OCI-LY7 (cell line): ENCODE results near the gene TBR1. TPM values are rescaled to one million over a fixed set of nuclear protein-coding genes. Genes with fewer than 3 reads are reported as not detected.

Experiments
- BruUV-seq: library from RNA; stranded (reverse); fragments of 400-500 nt; replicated peaks from 2 replicates; lab custom pipeline; 2021; lab: Mats Ljungman, UMichigan
- CTCF ChIA-PET: fragments of 300-600 bp; sonication (Branson Sonifier 250); formaldehyde crosslinking; loops from one replicate; lab custom pipeline; 2022; ENCODE audit warnings: antibody characterized with exemption; ENCODE audit not compliant: unreplicated experiment; lab: Charles Lee
- POLR2A ChIA-PET: fragments of 300-600 bp; sonication (Branson Sonifier 250); formaldehyde crosslinking; loops from one replicate; lab custom pipeline; 2022; ENCODE audit warnings: antibody characterized with exemption; lab: Charles Lee
- DNase-seq: peaks from one replicate; pipeline ENCODE4 v3.0.0-alpha.2; 2015; ENCODE audit warnings: low spot score
- H2AFZ ChIP-seq: fragments of 200-600 bp; sonication (generic), shearing (Covaris generic); 2 replicates; pipeline ENCODE4 v1.6.1; 2014; ENCODE audit warnings: mild to moderate bottlenecking, antibody characterized with exemption, low read length, moderate library complexity
- H3K27ac ChIP-seq: fragments of 200-600 bp; sonication (generic); 2 replicates; pipeline ENCODE4 v1.5.1; 2014; ENCODE audit warnings: mixed run types, low read depth, mild to moderate bottlenecking, moderate library complexity, low read length, inconsistent platforms; ENCODE audit not compliant: poor library complexity, severe bottlenecking
- H3K36me3 ChIP-seq: fragments of 200-600 bp; sonication (generic); 2 replicates; pipeline ENCODE4 v1.6.1; 2014; ENCODE audit warnings: mild to moderate bottlenecking, antibody characterized with exemption, low read length, moderate library complexity, mixed read lengths; ENCODE audit not compliant: insufficient read depth
- H3K4me1 ChIP-seq: fragments of 200-600 bp; sonication (generic); 2 replicates; pipeline ENCODE4 v1.5.1; 2014; ENCODE audit warnings: mild to moderate bottlenecking, low read length; ENCODE audit not compliant: insufficient read depth, poor library complexity, severe bottlenecking
- H3K4me2 ChIP-seq: fragments of 200-600 bp; sonication (generic); 2 replicates; pipeline ENCODE4 v1.6.1; 2014; ENCODE audit warnings: mild to moderate bottlenecking, low read length
- H3K4me3 ChIP-seq: fragments of 200-600 bp; sonication (generic); 2 replicates; pipeline ENCODE4 v1.5.1; 2014; ENCODE audit warnings: mild to moderate bottlenecking, low read depth, low read length; ENCODE audit not compliant: poor library complexity, severe bottlenecking
- H3K79me2 ChIP-seq: fragments of 200-600 bp; sonication (generic); 2 replicates; pipeline ENCODE4 v1.6.1; 2016; ENCODE audit warnings: low read depth, mild to moderate bottlenecking, low read length, moderate library complexity, mixed read lengths; ENCODE audit not compliant: insufficient read depth
- H3K9me2 ChIP-seq: fragments of 200-600 bp; sonication (generic); 2 replicates; pipeline ENCODE4 v1.6.1; 2016; ENCODE audit warnings: mild to moderate bottlenecking, low read length, mixed read lengths; ENCODE audit not compliant: insufficient read depth
- H3K9me3 ChIP-seq: fragments of 200-600 bp; sonication (generic); 2 replicates; pipeline ENCODE4 v1.6.1; 2014; ENCODE audit warnings: mild to moderate bottlenecking, mixed run types, low read length, mixed read lengths
- H4K20me1 ChIP-seq: fragments of 200-600 bp; sonication (generic); 2 replicates; pipeline ENCODE4 v1.6.1; 2014; ENCODE audit warnings: mild to moderate bottlenecking, antibody characterized with exemption, low read length, moderate library complexity, mixed read lengths; ENCODE audit not compliant: insufficient read depth
- EZH2phosphoT487 ChIP-seq: fragments of 200-600 bp; sonication (generic); IDR thresholded peaks from 2 replicates; pipeline ENCODE4 v1.6.1; 2018; ENCODE audit warnings: low read depth, borderline replicate concordance, mild to moderate bottlenecking, mixed run types, antibody characterized with exemption, low read length, moderate library complexity, mixed read lengths
- intact Hi-C: fragments of 100-400 bp; cut with micrococcal nuclease; formaldehyde crosslinking; loops from one replicate; pipeline ENCODE4 v1.10.0; 2022; ENCODE audit not compliant: unreplicated experiment
- total RNA-seq, 2 experiments: library from RNA; depleted of rRNA in 1 of 2; stranded (reverse); fragments of >200 nt in 1 of 2; shearing (Covaris generic) in 1 of 2; gene quantifications; 2 replicates each; pipeline ENCODE4 v1.2.3, GENCODE V29; 2014 to 2022
- TF ChIP-seq, protein P1 (sequence below): fragments of 200-600 bp; sonication (generic); conservative IDR thresholded peaks from 2 replicates; pipeline ENCODE4 v1.5.1; 2014; ENCODE audit warnings: mild to moderate bottlenecking, antibody characterized with exemption, low read length, moderate library complexity, mixed read lengths

TBR1 gene
- total RNA-seq, 2 experiments from 2014 or later, result 0.03 TPM; not detected in 1

DNA sequence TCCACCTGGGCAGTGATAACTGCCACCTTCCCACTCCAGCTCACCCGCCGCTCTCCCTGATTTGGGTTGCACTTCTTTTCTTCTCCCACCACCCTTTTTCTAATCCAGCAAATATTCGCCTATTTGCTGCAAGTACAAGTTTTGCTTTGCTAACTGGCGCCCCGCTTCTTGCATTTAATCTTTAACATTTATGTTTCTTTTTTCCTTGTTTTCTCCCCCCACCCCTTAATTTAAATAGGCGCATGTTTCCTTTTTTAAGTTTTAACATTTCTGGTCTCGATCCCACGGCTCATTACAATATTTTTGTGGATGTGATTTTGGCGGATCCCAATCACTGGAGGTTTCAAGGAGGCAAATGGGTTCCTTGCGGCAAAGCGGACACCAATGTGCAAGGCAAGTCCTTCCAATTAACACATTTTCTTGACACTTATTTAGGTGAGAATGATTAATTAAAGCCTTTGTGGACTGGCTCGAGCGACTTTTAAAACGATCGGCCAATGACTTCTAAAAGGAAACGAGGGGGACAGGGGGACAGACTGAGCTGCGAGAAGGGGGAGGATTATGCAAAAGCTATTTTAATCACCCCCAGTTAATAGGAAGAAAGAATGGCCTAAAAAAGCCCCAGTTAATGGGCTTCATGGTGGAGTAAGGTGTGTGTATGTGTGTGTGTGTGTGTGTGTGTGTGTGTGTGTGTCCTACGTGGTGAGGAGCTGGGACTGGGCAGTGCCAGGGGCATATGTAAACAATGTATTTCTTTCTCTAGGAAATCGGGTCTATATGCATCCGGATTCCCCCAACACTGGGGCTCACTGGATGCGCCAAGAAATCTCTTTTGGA is 1.6 kb downstream of the TBR1 start:
- H3K4me1 ChIP-seq, result no peaks in the 10 kb centered on the region
- H4K20me1 ChIP-seq, result no peaks in the 10 kb centered on the region
- TF ChIP-seq, protein P1, sequence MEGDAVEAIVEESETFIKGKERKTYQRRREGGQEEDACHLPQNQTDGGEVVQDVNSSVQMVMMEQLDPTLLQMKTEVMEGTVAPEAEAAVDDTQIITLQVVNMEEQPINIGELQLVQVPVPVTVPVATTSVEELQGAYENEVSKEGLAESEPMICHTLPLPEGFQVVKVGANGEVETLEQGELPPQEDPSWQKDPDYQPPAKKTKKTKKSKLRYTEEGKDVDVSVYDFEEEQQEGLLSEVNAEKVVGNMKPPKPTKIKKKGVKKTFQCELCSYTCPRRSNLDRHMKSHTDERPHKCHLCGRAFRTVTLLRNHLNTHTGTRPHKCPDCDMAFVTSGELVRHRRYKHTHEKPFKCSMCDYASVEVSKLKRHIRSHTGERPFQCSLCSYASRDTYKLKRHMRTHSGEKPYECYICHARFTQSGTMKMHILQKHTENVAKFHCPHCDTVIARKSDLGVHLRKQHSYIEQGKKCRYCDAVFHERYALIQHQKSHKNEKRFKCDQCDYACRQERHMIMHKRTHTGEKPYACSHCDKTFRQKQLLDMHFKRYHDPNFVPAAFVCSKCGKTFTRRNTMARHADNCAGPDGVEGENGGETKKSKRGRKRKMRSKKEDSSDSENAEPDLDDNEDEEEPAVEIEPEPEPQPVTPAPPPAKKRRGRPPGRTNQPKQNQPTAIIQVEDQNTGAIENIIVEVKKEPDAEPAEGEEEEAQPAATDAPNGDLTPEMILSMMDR, result no peak
- TF ChIP-seq EZH2phosphoT487, result no peak
- ChIA-PET CTCF (no interaction called here), POLR2A (interaction anchor here (0.6 kb wide), 1 partner anchor 312 kb away, joined by 3 read pairs; no protein-coding TSS in a partner anchor)
- no peak overlapping the region for H3K4me2 ChIP-seq
- BruUV-seq, result no TSS peak
- H3K9me3 ChIP-seq, result no peaks in the 10 kb centered on the region
- H3K4me3 ChIP-seq, result no peak overlapping the region
- H3K36me3 ChIP-seq, result no peaks in the 10 kb centered on the region
- H3K79me2 ChIP-seq, result no peaks in the 10 kb centered on the region
- DNase-seq, result no peak
- no peak overlapping the region for H3K27ac ChIP-seq
- H2AFZ ChIP-seq, result no peak overlapping the region
- intact Hi-C loops, result no loop called here
- H3K9me2 ChIP-seq, result no peaks in the 10 kb centered on the region

DNA sequence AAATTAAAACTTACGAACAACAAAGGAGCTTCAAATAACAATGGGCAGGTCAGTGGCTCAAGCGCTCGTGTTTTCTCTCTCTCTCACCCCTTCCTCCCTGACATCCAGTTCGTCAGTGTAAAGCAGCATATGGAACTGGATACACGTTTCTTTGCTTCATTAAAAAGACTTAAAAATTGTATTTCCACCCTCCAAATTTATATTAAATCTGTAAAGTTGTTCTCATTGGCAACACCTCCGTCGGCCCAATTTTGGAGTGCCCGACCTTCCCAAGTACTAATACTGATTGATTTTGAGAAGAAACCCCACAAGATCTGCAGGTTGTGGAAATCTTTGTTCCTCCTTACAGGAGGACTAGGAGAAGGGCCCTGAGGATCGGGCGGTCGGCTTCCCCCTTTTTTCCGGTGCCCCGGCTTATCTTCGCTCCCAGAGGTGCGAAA is 2.2 kb downstream of the TBR1 start:
- H3K36me3 ChIP-seq, result no peaks in the 10 kb centered on the region
- TF ChIP-seq EZH2phosphoT487, result no peak
- TF ChIP-seq, protein P1, result no peak
- intact Hi-C loops, result no loop called here
- CTCF ChIA-PET, result no interaction called here
- POLR2A ChIA-PET, result interaction anchor here (0.6 kb wide), 1 partner anchor 311 kb away, joined by 3 read pairs; no protein-coding TSS in a partner anchor
- no peak overlapping the region for H3K4me3 ChIP-seq
- no peaks in the 10 kb centered on the region for H3K9me3 ChIP-seq
- no peak overlapping the region for H3K27ac ChIP-seq
- H4K20me1 ChIP-seq, result no peaks in the 10 kb centered on the region
- no peaks in the 10 kb centered on the region for H3K9me2 ChIP-seq
- no peak overlapping the region for H2AFZ ChIP-seq
- no peak for DNase-seq
- no peaks in the 10 kb centered on the region for H3K4me1 ChIP-seq
- no peaks in the 10 kb centered on the region for H3K79me2 ChIP-seq
- no peak overlapping the region for H3K4me2 ChIP-seq
- no TSS peak for BruUV-seq
